Endothelial cell of umbilical vein (primary cell): Measurements from ENCODE around the gene DNAH6. TPM values are rescaled to one million over a fixed set of nuclear protein-coding genes. Genes with fewer than 3 reads are reported as not detected.

ENCODE experiments used
- BruUV-seq: library from RNA; stranded (reverse); fragments of 400-500 nt; replicated peaks from 2 replicates; lab custom pipeline; 2021; lab: Mats Ljungman, UMichigan
- CTCF ChIA-PET: fragments of 300-600, 350-600 bp; sonication (Branson Sonifier 250); formaldehyde crosslinking; loops from one replicate; lab custom pipeline; 2021; ENCODE audit warnings: antibody characterized with exemption, inconsistent platforms; lab: Charles Lee
- POLR2A ChIA-PET: fragments of 300-600, 350-600 bp; sonication (Branson Sonifier 250); formaldehyde crosslinking; loops from one replicate; lab custom pipeline; 2021; ENCODE audit warnings: antibody characterized with exemption, inconsistent platforms; lab: Charles Lee
- DNase-seq: peaks from one replicate; pipeline ENCODE4 v3.0.0-alpha.2; 2011; ENCODE audit warnings: low read depth, low spot score
- FAIRE-seq: peaks from 2 replicates; lab custom pipeline; 2011; peaks lifted over from hg19 to GRCh38; lab: Jason Lieb, UNC
- H2AFZ ChIP-seq: 2 replicates; pipeline ENCODE4 v1.6.0; 2012; ENCODE audit warnings: low read depth, low read length, control low read depth, inconsistent platforms
- H3K27ac ChIP-seq: 2 replicates; pipeline ENCODE4 v1.5.1; 2011; ENCODE audit warnings: low read depth, mild to moderate bottlenecking, control low read depth, low read length, moderate library complexity; ENCODE audit not compliant: insufficient read depth
- H3K27me3 ChIP-seq, 2 experiments: 2 replicates each; pipeline versions ENCODE4 v1.6.0 to v1.6.1; 2011; ENCODE audit warnings: low read length in 2 of 2, mixed read lengths in 1 of 2; ENCODE audit not compliant: control insufficient read depth in 2 of 2, insufficient read depth in 2 of 2
- H3K36me3 ChIP-seq, 2 experiments: 2 replicates in 1 of 2; 3 replicates in 1 of 2; pipeline ENCODE4 v1.5.1; 2011; ENCODE audit warnings: low read length in 2 of 2, mild to moderate bottlenecking in 1 of 2, moderate library complexity in 1 of 2; ENCODE audit not compliant: control insufficient read depth in 2 of 2, insufficient read depth in 2 of 2; ENCODE audit errors: extremely low read depth in 1 of 2
- H3K4me1 ChIP-seq: 3 replicates; pipeline ENCODE4 v1.5.1; 2011; ENCODE audit warnings: mild to moderate bottlenecking, low read length; ENCODE audit not compliant: control insufficient read depth, insufficient read depth; ENCODE audit errors: extremely low read depth
- H3K4me2 ChIP-seq: 2 replicates; pipeline ENCODE4 v1.6.1; 2011; ENCODE audit warnings: low read length, control low read depth, mixed read lengths; ENCODE audit not compliant: insufficient read depth
- H3K4me3 ChIP-seq, 3 experiments: fragments of 200-600 bp in 1 of 3; sonication (generic), shearing (Covaris generic) in 1 of 3; replicated peaks in 1 of 3; 2 replicates each; pipeline ENCODE4 v1.5.1; 2011 to 2016; ENCODE audit warnings: control low read depth in 3 of 3, low read length in 3 of 3, mild to moderate bottlenecking in 2 of 3, inconsistent platforms in 1 of 3, low read depth in 1 of 3, moderate library complexity in 1 of 3; ENCODE audit not compliant: insufficient read depth in 1 of 3
- H3K79me2 ChIP-seq: 2 replicates; pipeline ENCODE4 v1.6.0; 2012; ENCODE audit warnings: low read length, inconsistent platforms; ENCODE audit not compliant: control insufficient read depth, insufficient read depth
- H3K9ac ChIP-seq: replicated peaks from 2 replicates; pipeline ENCODE3; 2011; ENCODE audit warnings: low read length, control low read depth; ENCODE audit not compliant: insufficient read depth; ENCODE audit errors: extremely low read depth
- H3K9me1 ChIP-seq: replicated peaks from 3 replicates; pipeline ENCODE4 v1.6.0; 2011; ENCODE audit warnings: mild to moderate bottlenecking, low read length; ENCODE audit not compliant: control insufficient read depth, insufficient read depth; ENCODE audit errors: extremely low read depth
- H3K9me3 ChIP-seq: replicated peaks from 2 replicates; pipeline ENCODE4 v1.5.1; 2012; ENCODE audit warnings: low read length, inconsistent platforms; ENCODE audit not compliant: control insufficient read depth, insufficient read depth
- H4K20me1 ChIP-seq: replicated peaks from 2 replicates; pipeline ENCODE3; 2011; ENCODE audit warnings: mild to moderate bottlenecking, low read length; ENCODE audit not compliant: control insufficient read depth, insufficient read depth; ENCODE audit errors: extremely low read depth
- EZH2 ChIP-seq: IDR thresholded peaks from 2 replicates; pipeline ENCODE4 v1.6.1; 2012; ENCODE audit warnings: borderline replicate concordance, low read depth, mild to moderate bottlenecking, moderate library complexity, low read length, inconsistent platforms; ENCODE audit not compliant: severe bottlenecking
- FOS ChIP-seq: IDR thresholded peaks from 2 replicates; pipeline ENCODE4 v1.6.1; 2011; ENCODE audit warnings: mild to moderate bottlenecking, low read length, moderate library complexity, borderline replicate concordance; ENCODE audit not compliant: insufficient read depth
- GATA2 ChIP-seq: IDR thresholded peaks from 2 replicates; pipeline ENCODE4 v1.7.0; 2011; ENCODE audit warnings: low read depth, mild to moderate bottlenecking, moderate library complexity, mixed read lengths, low read length; ENCODE audit not compliant: insufficient read length, insufficient read depth
- JUN ChIP-seq: IDR thresholded peaks from 2 replicates; pipeline ENCODE4 v1.6.1; 2011; ENCODE audit warnings: borderline replicate concordance, low read depth; ENCODE audit not compliant: insufficient read length, insufficient read depth
- MAX ChIP-seq: IDR thresholded peaks from 2 replicates; pipeline ENCODE4 v1.6.1; 2011; ENCODE audit not compliant: insufficient read depth, insufficient read length
- MYC ChIP-seq: IDR thresholded peaks from one replicate; pipeline ENCODE4 v1.6.1; 2011; ENCODE audit warnings: mild to moderate bottlenecking, low read depth, low read length
- POLR2A ChIP-seq: IDR thresholded peaks from 2 replicates; pipeline ENCODE4 v1.6.1; 2012; ENCODE audit warnings: low read depth, mild to moderate bottlenecking, control low read depth, low read length
- POLR2AphosphoS5 ChIP-seq: IDR thresholded peaks from 2 replicates; pipeline ENCODE4 v1.6.1; 2012; ENCODE audit warnings: low read depth, mild to moderate bottlenecking, control low read depth, low read length, moderate library complexity; ENCODE audit not compliant: insufficient read depth
- dilution Hi-C: fragments of 300-500 bp; cut with MboI; formaldehyde crosslinking; loops from one replicate; pipeline ENCODE4 v1.15.0; 2019; ENCODE audit warnings: low sequenced_read_pairs; ENCODE audit not compliant: extremely low pct_ligation_motif_present
- intact Hi-C: fragments of 100-400 bp; cut with micrococcal nuclease; formaldehyde crosslinking; loops from one replicate; pipeline ENCODE4 v1.10.0; 2022
- polyA plus RNA-seq, 4 experiments: library from polyadenylated mRNA; depleted of rRNA in 3 of 4; stranded (reverse) in 3 of 4; unstranded in 1 of 4; fragments of >200 nt; gene quantifications; 2 replicates each; pipeline versions ENCODE4 v1.2.1 to v1.2.3, GENCODE V29; 2011 to 2012; ENCODE audit warnings: missing spikeins in 1 of 4
- total RNA-seq: library from RNA; stranded (reverse); gene quantifications from 2 replicates; pipeline ENCODE4 v1.2.3, GENCODE V29; 2021

The DNAH6 gene
- total and polyA plus RNA-seq, 2 donors (not counting 3 experiments of a cell fraction or from before 2014, with no cell fraction given): 0.24 TPM; not detected in 1

- intact Hi-C loops (no loop called here), dilution Hi-C loops (no loop called here)
- ChIA-PET CTCF (no interaction called here), POLR2A (no interaction called here)
- TF ChIP-seq POLR2A: no peak
- Histone ChIP-seq H3K27me3 (no peaks in the 10 kb centered on the region), H3K27ac (no peak overlapping the region), H3K4me3 (no peak overlapping the region), H3K79me2 (no peaks in the 10 kb centered on the region), H4K20me1 (no peaks in the 10 kb centered on the region), H3K9ac (no peak overlapping the region), H3K9me3 (no peaks in the 10 kb centered on the region), H3K4me1 (no peaks in the 10 kb centered on the region), H3K36me3 (no peaks in the 10 kb centered on the region), H3K4me2 (no peak overlapping the region), H3K9me1 (no peaks in the 10 kb centered on the region), H2AFZ (no peak overlapping the region)
- BruUV-seq: no TSS peak
- DNase-seq: no peak
- no peak for FAIRE-seq
These were observed 207.5 kb downstream of the DNAH6 start for GRCh38 chr2:84723831-84724230.

DNA sequence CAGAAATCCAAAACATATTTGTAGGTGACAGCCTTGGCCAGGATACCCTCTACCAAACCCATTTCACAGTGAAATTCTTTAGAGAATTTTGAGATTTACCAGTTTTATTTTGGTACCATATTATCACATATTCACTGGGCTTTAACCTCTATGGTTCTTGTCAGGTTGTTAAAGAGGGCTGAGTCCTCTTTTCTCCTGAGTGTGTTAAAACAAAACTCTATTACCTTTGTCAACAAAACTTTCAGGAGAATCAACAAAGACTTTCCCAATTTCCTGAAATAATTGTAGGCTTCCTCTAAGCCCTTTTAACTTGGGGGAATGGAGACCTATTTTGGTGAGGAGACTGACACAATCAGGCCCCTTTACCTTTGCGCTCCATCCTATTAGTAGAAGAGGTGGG lies 209.4 kb downstream of the DNAH6 start:
- DNase-seq (no peak), FAIRE-seq (no peak)
- H3K4me3 ChIP-seq: no peak overlapping the region
- no TSS peak for BruUV-seq
- no peaks in the 10 kb centered on the region for H3K79me2 ChIP-seq
- H3K9ac ChIP-seq: no peak overlapping the region
- no peaks in the 10 kb centered on the region for H4K20me1 ChIP-seq
- H3K36me3 ChIP-seq: no peaks in the 10 kb centered on the region
- no peak overlapping the region for H3K27ac ChIP-seq
- H3K9me1 ChIP-seq: no peaks in the 10 kb centered on the region
- H3K4me1 ChIP-seq: no peaks in the 10 kb centered on the region
- no peak overlapping the region for H2AFZ ChIP-seq
- POLR2A ChIA-PET: no interaction called here
- no peaks in the 10 kb centered on the region for H3K27me3 ChIP-seq
- dilution Hi-C loops: no loop called here
- H3K4me2 ChIP-seq: no peak overlapping the region
- intact Hi-C loops: no loop called here
- TF ChIP-seq EZH2 (no peak), GATA2 (no peak), JUN (no peak), POLR2AphosphoS5 (no peak), FOS (no peak), MAX (no peak), MYC (no peak)
- H3K9me3 ChIP-seq: no peaks in the 10 kb centered on the region
- CTCF ChIA-PET: no interaction called here
